Sigmoid colon (tissue), 7 donors: ENCODE data around the gene KATNBL1. TPM values are rescaled to one million over a fixed set of nuclear protein-coding genes. Genes with fewer than 3 reads are reported as not detected.

Source experiments
- DNase-seq: peaks from one replicate; pipeline ENCODE4 v3.0.0-alpha.2; 2019
- H3K27ac ChIP-seq, 4 donors: fragments of 200-600 bp; sonication (generic); one replicate each; pipeline ENCODE4 v1.5.1; 2016 to 2019; ENCODE audit warnings: mild to moderate bottlenecking in 1 of 4
- H3K27me3 ChIP-seq, 3 donors: fragments of 200-600 bp; sonication (generic); one replicate each; pipeline ENCODE4 v1.5.1; 2019; ENCODE audit warnings: mild to moderate bottlenecking in 1 of 3
- H3K36me3 ChIP-seq, 4 donors: fragments of 200-600 bp; sonication (generic); one replicate each; pipeline ENCODE4 v1.5.1; 2016 to 2019
- H3K4me1 ChIP-seq, 4 donors: fragments of 200-600 bp; sonication (generic); one replicate each; pipeline ENCODE4 v1.5.1; 2017 to 2019
- H3K4me3 ChIP-seq, 4 donors: fragments of 200-600 bp; sonication (generic); one replicate each; pipeline ENCODE4 v1.5.1; 2017 to 2019; ENCODE audit warnings: mild to moderate bottlenecking in 2 of 4, moderate library complexity in 1 of 4
- H3K9me3 ChIP-seq, 4 donors: fragments of 200-600 bp in 3 of 4; sonication (generic) in 3 of 4; one replicate each; pipeline versions ENCODE4 v1.5.1 to v1.6.1; 2013 to 2019
- CTCF ChIP-seq, 4 experiments: fragments of 450-650 bp in 3 of 4; fragments of 200-600 bp in 1 of 4; IDR thresholded peaks; one replicate each; pipeline ENCODE4 v1.5.1; 2016 to 2019; ENCODE audit warnings: antibody characterized with exemption in 4 of 4, mild to moderate bottlenecking in 3 of 4, moderate library complexity in 2 of 4
- EP300 ChIP-seq, 4 donors: sonication (generic); formaldehyde crosslinking; IDR thresholded peaks; one replicate each; pipeline ENCODE4 v1.6.1; 2017; ENCODE audit warnings: antibody characterized with exemption in 4 of 4
- POLR2A ChIP-seq, 2 donors: fragments of 450-650 bp; IDR thresholded peaks; one replicate each; pipeline ENCODE4 v1.6.1; 2016; ENCODE audit warnings: antibody characterized with exemption in 2 of 2, mild to moderate bottlenecking in 2 of 2, moderate library complexity in 2 of 2
- POLR2AphosphoS5 ChIP-seq, 4 donors: sonication (generic); formaldehyde crosslinking; IDR thresholded peaks; one replicate each; pipeline ENCODE4 v1.6.1; 2017; ENCODE audit warnings: antibody characterized with exemption in 4 of 4
- WGBS, 2 donors: extraction: QIAGEN DNeasy Blood & Tissue Kit; methylation state at CpG; one replicate each; pipeline ENCODE4 v1.1.7; 2013; 5-methylcytosine and 5-hydroxymethylcytosine counted together
- intact Hi-C: fragments of 100-400 bp; cut with DNase I; formaldehyde crosslinking; loops from one replicate; pipeline ENCODE4 v1.15.1; 2023
- polyA plus RNA-seq, 3 donors: library from polyadenylated mRNA; stranded (reverse); fragments of 200-250 nt; gene quantifications; one replicate each; pipeline ENCODE4 v1.2.3, GENCODE V29; 2013
- total RNA-seq, 4 donors: library from RNA; depleted of rRNA; stranded (reverse); fragments of >200 nt; gene quantifications; one replicate each; pipeline ENCODE4 v1.1.0, GENCODE V29; 2016
- donor health status: healthy with polysubstance abuse.
- donor health status: Bipolar disorder and iron deficiency.
- donor health status: healthy.

KATNBL1 gene
- total and polyA plus RNA-seq, 7 donors, result 15.7 to 88.9 (median 39.5) TPM

GRCh38 chr15:34241376-34242330 is 31.8 kb upstream of the KATNBL1 start:
- Histone ChIP-seq H3K4me1 (no peaks in the 10 kb centered on the region), H3K4me3 (no peak overlapping the region), H3K9me3 (no peaks in the 10 kb centered on the region), H3K36me3 (peaks cover 0 to 77% (median 13%) of the 10 kb centered on the region in 4 donors), H3K27me3 (no peaks in the 10 kb centered on the region), H3K27ac (no peak overlapping the region)
- DNase-seq, result no peak
- intact Hi-C loops, result no loop called here
- 65 to 70% methylated on average over 1 of the region's 1 CpG for WGBS, 2 donors
- TF ChIP-seq CTCF (IDR thresholded peaks at IDR 0.05) (peak in 3 of 4 experiments; percentile 49 to 57 (median 53)), POLR2A (IDR thresholded peaks at IDR 0.05) (no peak), EP300 (IDR thresholded peaks at IDR 0.05) (no peak), POLR2AphosphoS5 (IDR thresholded peaks at IDR 0.05) (no peak)

- TF ChIP-seq EP300 (IDR thresholded peaks at IDR 0.05) (no peak), CTCF (IDR thresholded peaks at IDR 0.05) (no peak), POLR2AphosphoS5 (IDR thresholded peaks at IDR 0.05) (no peak), POLR2A (IDR thresholded peaks at IDR 0.05) (no peak)
- intact Hi-C loops, result no loop called here
- Histone ChIP-seq H3K4me3 (no peak overlapping the region), H3K27ac (no peak overlapping the region), H3K4me1 (no peaks in the 10 kb centered on the region), H3K27me3 (no peaks in the 10 kb centered on the region), H3K36me3 (peaks cover 2 to 87% (median 23%) of the 10 kb centered on the region in 4 donors), H3K9me3 (no peaks in the 10 kb centered on the region)
- 90 to 92% methylated on average over 3 of the region's 3 CpGs for WGBS, 2 donors
- DNase-seq, result no peak
Observed at GRCh38 chr15:34240537-34240936, 30.6 kb upstream of the KATNBL1 start.

GRCh38 chr15:34239151-34239808 is 29.4 kb upstream of the KATNBL1 start:
- H3K4me1 ChIP-seq, result no peaks in the 10 kb centered on the region
- peaks cover 2 to 85% (median 24%) of the 10 kb centered on the region in 4 donors for H3K36me3 ChIP-seq
- no peak for TF ChIP-seq POLR2AphosphoS5 (IDR thresholded peaks at IDR 0.05)
- H3K4me3 ChIP-seq, result no peak overlapping the region
- intact Hi-C loops, result no loop called here
- H3K27ac ChIP-seq, result no peak overlapping the region
- H3K9me3 ChIP-seq, result no peaks in the 10 kb centered on the region
- DNase-seq, result no peak
- WGBS, 2 donors, result 83 to 88% methylated on average over 4 of the region's 4 CpGs
- no peaks in the 10 kb centered on the region for H3K27me3 ChIP-seq

- TF ChIP-seq CTCF (IDR thresholded peaks at IDR 0.05), result no peak
- no peak for TF ChIP-seq POLR2AphosphoS5 (IDR thresholded peaks at IDR 0.05)
- no peak for TF ChIP-seq POLR2A (IDR thresholded peaks at IDR 0.05)
- no peak for TF ChIP-seq EP300 (IDR thresholded peaks at IDR 0.05)
- no peaks in the 10 kb centered on the region for H3K27me3 ChIP-seq
- no peak for DNase-seq
- intact Hi-C loops, result no loop called here
- H3K4me1 ChIP-seq, result no peaks in the 10 kb centered on the region
- H3K4me3 ChIP-seq, result no peak overlapping the region
- H3K27ac ChIP-seq, result no peak overlapping the region
- peaks cover 10 to 93% (median 30%) of the 10 kb centered on the region in 4 donors for H3K36me3 ChIP-seq
- 88% methylated on average over 6 of the region's 6 CpGs for WGBS, 2 donors
- H3K9me3 ChIP-seq, result no peaks in the 10 kb centered on the region
Observed at GRCh38 chr15:34233614-34234013, 23.7 kb upstream of the KATNBL1 start.
